GM21576 (cell line): ENCODE results near the gene NEDD4.
"Not testable (repeated sequence)": the region's sequence is repeated elsewhere in the genome, so short reads cannot be mapped to it uniquely, and the experiment has no call there.

Source experiments
- ATAC-seq: cut with Tn5 transposase; IDR thresholded peaks from one replicate; pipeline ENCODE4 v1.9.1; 2021; ENCODE audit warnings: mild to moderate bottlenecking, moderate library complexity; ENCODE audit not compliant: unreplicated experiment

Gene NEDD4

GRCh38 chr15:55834331-55834730 lies 159.1 kb downstream of the NEDD4 start:
- ATAC-seq, result no peak

- ATAC-seq, result peak; percentile 87
Measured at GRCh38 chr15:55829826-55830225, 163.6 kb downstream of the NEDD4 start.

GRCh38 chr15:55827955-55828354 lies 165.5 kb downstream of the NEDD4 start:
- no peak for ATAC-seq

- no peak for ATAC-seq
Measured at GRCh38 chr15:55827204-55827603, 166.2 kb downstream of the NEDD4 start.

GRCh38 chr15:55824857-55825613 lies 168.4 kb downstream of the NEDD4 start:
- no peak for ATAC-seq

- no peak for ATAC-seq
Measured at GRCh38 chr15:55823699-55824340, 169.6 kb downstream of the NEDD4 start.

- no peak for ATAC-seq
Measured at GRCh38 chr15:55823191-55823670, 170.2 kb downstream of the NEDD4 start.

- ATAC-seq, result not testable (repeated sequence)
Measured at GRCh38 chr15:55821740-55822139, 171.7 kb downstream of the NEDD4 start.

GRCh38 chr15:55820043-55820442 lies 173.4 kb downstream of the NEDD4 start:
- ATAC-seq, result no peak

GRCh38 chr15:55819397-55820034 lies 173.9 kb downstream of the NEDD4 start:
- ATAC-seq, result no peak

GRCh38 chr15:55816017-55816416 lies 177.4 kb downstream of the NEDD4 start:
- ATAC-seq, result no peak

- ATAC-seq, result no peak
Measured at GRCh38 chr15:55802600-55803376, 190.6 kb downstream of the NEDD4 start.

- no peak for ATAC-seq
Measured at GRCh38 chr15:55800216-55800615, 193.2 kb downstream of the NEDD4 start.

GRCh38 chr15:55799291-55800212 lies 193.9 kb downstream of the NEDD4 start:
- no peak for ATAC-seq

- ATAC-seq, result no peak
Measured at GRCh38 chr15:55796321-55796965, 197.0 kb downstream of the NEDD4 start.

GRCh38 chr15:55795031-55795430 lies 198.4 kb downstream of the NEDD4 start:
- no peak for ATAC-seq

GRCh38 chr15:55791551-55792400 lies 201.6 kb downstream of the NEDD4 start:
- no peak for ATAC-seq

GRCh38 chr15:55789066-55789660 lies 204.2 kb downstream of the NEDD4 start:
- ATAC-seq, result no peak
